GM20431 (cell line): Measurements from ENCODE around the gene SMIM35.
"Not testable (repeated sequence)": the region's sequence is repeated elsewhere in the genome, so short reads cannot be mapped to it uniquely, and the experiment has no call there.

Source experiments
- in situ Hi-C: fragments of 300-500 bp; cut with MseI, MboI; formaldehyde crosslinking; loops from one replicate; pipeline ENCODE4 v1.15.0; 2020; ENCODE audit warnings: low sequenced_read_pairs; ENCODE audit not compliant: unreplicated experiment

SMIM35 gene

GRCh38 chr11:118082880-118083552, 3.7 kb downstream of the SMIM35 start:
- in situ Hi-C loops: no loop called here

GRCh38 chr11:118081241-118081958, 5.4 kb downstream of the SMIM35 start:
- in situ Hi-C loops: no loop called here

- in situ Hi-C loops: no loop called here
These were observed 6.5 kb downstream of the SMIM35 start for GRCh38 chr11:118080296-118080695.

GRCh38 chr11:118079491-118079890, 7.3 kb downstream of the SMIM35 start:
- in situ Hi-C loops: no loop called here

- in situ Hi-C loops: no loop called here
These were observed 7.8 kb downstream of the SMIM35 start for GRCh38 chr11:118078911-118079411.

- in situ Hi-C loops: no loop called here
These were observed 9.9 kb downstream of the SMIM35 start, which contains the start of gene TMPRSS4 for GRCh38 chr11:118076754-118077281. TSS of gene TMPRSS4 (plus strand) at chr11:118077078. CDS start at chr11:118077303, 225 bp downstream.

GRCh38 chr11:118074785-118075184, 12.0 kb downstream of the SMIM35 start:
- in situ Hi-C loops: no loop called here

GRCh38 chr11:118074091-118074685, 12.6 kb downstream of the SMIM35 start:
- in situ Hi-C loops: no loop called here

GRCh38 chr11:118073554-118073953, 13.2 kb downstream of the SMIM35 start:
- in situ Hi-C loops: no loop called here

- in situ Hi-C loops: no loop called here
These were observed 15.2 kb downstream of the SMIM35 start for GRCh38 chr11:118071416-118072030.

- in situ Hi-C loops: no loop called here
These were observed 17.7 kb downstream of the SMIM35 start for GRCh38 chr11:118068945-118069612.

- in situ Hi-C loops: no loop called here
These were observed 18.4 kb downstream of the SMIM35 start for GRCh38 chr11:118068206-118068944.

GRCh38 chr11:118067006-118067405, 19.8 kb downstream of the SMIM35 start:
- in situ Hi-C loops: no loop called here

- in situ Hi-C loops: no loop called here
These were observed 21.4 kb downstream of the SMIM35 start for GRCh38 chr11:118065384-118065783.

- in situ Hi-C loops: no loop called here
These were observed 21.8 kb downstream of the SMIM35 start for GRCh38 chr11:118064956-118065355.

- in situ Hi-C loops: not testable (repeated sequence)
These were observed 24.1 kb downstream of the SMIM35 start for GRCh38 chr11:118062631-118063030.

- in situ Hi-C loops: not testable (repeated sequence)
These were observed 24.6 kb downstream of the SMIM35 start for GRCh38 chr11:118062181-118062580.

- in situ Hi-C loops: no loop called here
These were observed 25.1 kb downstream of the SMIM35 start for GRCh38 chr11:118061586-118062125.

GRCh38 chr11:118060869-118061268, 25.9 kb downstream of the SMIM35 start:
- in situ Hi-C loops: no loop called here
